GM18909 (cell line): ENCODE measurements around the gene EFCAB8.
"Not testable (repeated sequence)": the region's sequence is repeated elsewhere in the genome, so short reads cannot be mapped to it uniquely, and the experiment has no call there.

Source experiments
- ATAC-seq: cut with Tn5 transposase; IDR thresholded peaks from one replicate; pipeline ENCODE4 v1.9.1; 2021; ENCODE audit warnings: mild to moderate bottlenecking; ENCODE audit not compliant: unreplicated experiment, poor library complexity

The EFCAB8 gene

DNA sequence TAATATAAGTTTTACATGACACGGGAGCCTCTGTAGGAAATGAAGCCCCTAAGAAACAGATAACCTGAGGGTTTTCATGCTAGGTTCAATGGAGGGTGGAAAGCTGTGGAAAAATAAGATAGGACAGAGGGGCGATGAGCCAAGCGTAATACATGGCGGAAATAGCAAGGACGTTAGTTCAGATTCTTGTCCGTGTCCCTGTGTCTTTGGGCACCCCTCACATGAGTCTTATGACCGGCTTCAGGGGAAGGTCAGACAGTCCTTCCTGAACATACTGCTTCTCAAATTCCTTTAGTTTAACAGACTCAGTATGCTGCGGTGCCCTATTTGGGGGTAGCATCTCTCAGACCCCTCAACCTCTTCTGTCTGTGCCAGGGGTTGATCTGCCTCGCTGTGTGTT is 20.8 kb downstream of the EFCAB8 start:
- no peak for ATAC-seq

DNA sequence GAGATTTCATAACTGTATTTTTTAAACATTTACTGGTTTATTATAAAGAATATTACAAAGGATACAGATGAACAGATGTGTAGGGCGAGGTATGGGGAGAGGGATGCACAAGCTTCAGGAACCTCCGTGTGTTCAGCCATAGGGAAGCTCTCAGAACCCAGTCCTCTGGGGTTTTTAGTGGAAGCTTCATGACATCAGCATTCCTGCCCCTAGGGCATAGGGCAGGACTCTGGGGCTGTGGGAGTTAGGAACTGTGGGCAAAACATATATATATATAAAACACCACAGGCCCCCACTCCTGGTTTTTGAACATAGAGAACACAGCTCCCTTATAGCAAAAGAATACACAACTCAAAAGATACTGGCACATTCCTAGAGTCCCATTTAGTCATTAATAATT is 21.9 kb downstream of the EFCAB8 start:
- no peak for ATAC-seq

DNA sequence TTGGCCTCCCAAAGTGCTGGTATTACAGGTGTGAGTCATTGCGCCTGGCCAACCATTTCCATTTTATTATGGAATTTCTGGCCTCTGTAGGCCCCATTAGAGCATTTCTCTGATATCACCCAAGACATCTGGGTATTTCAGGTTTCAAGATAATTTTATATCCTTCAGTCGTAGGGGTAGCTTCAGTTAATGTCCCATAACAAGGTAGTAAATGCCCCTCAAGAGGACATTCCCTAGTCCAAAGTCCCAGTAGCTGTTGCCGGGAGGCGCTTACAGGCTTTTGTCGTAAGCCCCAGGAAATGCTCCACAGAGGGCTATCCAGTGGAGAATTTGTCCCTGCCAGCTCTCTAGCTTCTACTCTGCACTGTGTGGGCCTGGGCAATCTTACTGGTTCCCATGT is 24.4 kb downstream of the EFCAB8 start:
- no peak for ATAC-seq

DNA sequence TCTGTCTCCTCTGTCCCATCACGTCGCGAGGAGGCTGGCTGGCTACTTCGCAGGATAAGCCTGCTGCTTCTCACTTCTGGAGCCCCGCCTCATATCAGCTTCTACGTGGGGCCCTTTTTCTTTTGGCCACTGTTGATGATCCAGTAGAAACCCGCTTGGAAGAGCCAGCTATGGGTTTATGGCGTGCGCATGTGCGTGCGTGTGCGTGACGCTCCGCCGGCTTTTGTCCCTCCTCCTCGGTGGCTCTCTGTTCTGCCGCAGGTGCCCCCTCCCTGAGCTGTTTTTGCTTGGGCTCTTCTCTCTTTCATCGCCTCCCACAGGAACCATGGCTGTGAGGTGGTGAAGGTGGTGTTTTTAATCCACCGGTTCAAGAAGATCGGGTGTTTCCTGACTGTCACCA is 26.5 kb downstream of the EFCAB8 start:
- ATAC-seq: no peak

DNA sequence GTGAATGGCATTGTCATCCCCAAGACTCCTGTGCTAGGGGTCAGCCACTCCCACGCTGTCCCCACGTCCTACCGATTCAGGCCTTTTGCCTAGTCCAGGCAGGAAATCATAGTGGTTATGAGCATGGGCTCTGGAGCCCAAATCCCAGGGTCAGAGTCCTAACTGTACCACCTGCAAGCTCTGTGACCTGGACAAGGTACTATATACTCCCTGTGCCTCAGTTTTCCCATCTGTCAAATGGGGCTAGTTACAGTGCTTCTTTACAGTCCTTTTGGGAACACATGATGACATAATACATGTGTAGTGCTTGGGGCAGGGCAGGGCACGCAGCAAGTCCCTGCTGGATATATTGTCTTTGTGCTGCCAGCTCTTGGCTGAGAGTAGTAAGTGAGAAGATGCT is 27.2 kb downstream of the EFCAB8 start:
- ATAC-seq: no peak

DNA sequence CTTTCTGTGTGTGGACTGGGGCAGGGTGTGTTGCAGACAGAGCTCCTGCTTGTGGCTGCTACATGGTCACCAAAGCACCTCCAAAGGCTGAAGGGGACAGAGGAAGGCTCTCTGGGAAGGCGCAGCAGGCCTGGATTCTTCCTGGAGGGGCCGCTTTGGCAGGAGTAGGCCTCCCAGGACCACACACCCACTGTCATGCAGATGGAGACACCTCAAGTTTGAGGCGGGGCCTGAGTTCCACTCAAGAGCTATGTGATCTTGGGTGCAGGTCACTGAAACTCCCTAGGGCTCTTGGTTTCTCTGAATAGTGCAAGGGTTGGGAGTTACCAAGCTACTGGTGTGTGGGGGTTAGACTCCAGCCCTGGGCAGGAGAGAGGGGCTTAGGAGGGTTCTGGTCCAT is 27.9 kb downstream of the EFCAB8 start:
- ATAC-seq: no peak

DNA sequence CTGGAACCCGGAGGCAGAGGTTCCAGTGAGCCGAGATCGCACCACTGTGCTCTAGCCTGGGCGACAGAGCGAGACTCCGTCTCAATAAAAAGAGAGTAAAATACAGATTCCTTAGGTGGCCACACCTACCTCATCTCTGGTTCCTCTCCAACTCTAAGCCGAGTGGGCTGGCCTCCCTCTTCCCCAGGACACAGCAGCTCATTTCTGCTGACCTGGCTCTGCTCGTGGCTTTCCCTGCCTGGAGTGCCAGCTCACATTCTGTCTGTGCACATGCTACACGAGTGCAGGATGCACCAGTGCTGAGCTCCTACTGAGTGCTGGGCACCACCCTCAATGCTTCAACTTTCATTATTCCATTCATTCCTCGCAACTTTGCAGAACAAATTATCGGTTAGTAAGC is 28.8 kb downstream of the EFCAB8 start:
- no peak for ATAC-seq

DNA sequence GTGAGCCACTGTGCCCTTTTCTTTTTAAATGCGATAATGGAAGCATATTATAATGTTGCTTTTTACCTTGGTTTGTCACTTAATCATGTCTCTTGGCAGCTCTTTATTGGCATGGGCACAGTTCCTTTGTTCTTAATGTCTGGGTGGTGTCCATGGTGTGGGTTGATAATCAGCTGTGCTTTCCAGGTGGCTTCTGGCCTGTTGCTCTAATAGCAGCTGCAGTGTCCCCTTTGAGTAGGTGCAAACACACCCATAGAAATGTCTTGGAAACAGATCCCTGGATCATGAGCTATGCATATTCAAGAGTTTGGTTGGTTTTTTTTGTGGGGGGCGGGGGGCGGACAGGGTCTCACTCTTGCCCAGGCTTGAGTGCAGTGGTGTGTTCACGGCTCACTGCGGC is 29.9 kb downstream of the EFCAB8 start:
- no peak for ATAC-seq

DNA sequence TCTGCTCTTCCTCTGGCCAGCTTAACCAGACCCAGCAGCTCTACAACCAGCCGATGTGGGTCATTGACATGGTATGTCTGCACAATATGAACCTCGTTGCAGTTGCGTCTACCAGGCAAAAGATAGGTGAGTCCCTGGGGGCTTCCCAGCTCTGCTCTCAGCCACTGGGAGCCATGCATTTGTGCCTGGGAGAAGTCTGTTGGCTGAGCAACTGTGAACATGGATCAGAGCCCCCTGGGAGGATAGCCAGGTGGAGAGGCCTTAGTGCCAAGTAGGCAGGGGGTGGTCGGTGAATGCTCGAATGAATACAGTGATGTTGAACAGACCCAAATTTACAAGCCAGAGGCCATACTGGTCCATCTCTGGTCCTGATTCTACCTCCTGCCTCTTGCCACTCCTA is 30.6 kb downstream of the EFCAB8 start:
- ATAC-seq: no peak

DNA sequence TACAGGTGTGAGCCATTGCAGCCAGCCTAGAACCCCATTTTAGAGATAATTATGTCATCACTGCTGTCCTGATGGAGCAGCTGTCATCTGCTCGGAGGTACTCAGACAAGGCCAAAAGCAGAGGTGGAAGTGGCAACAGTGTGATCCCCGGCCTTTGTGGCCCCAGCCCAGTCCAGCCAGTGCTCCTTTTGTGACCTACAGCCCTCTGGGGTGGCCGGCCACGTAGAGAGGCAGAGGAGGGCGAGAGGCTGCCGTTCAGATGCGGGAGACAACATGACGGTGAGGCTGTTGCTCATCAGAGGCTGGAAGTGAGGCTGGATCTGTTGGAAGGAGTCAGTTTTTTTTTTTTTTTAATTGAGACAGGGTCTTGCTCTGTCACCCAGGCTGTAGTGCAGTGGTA is 32.8 kb downstream of the EFCAB8 start:
- ATAC-seq: no peak

DNA sequence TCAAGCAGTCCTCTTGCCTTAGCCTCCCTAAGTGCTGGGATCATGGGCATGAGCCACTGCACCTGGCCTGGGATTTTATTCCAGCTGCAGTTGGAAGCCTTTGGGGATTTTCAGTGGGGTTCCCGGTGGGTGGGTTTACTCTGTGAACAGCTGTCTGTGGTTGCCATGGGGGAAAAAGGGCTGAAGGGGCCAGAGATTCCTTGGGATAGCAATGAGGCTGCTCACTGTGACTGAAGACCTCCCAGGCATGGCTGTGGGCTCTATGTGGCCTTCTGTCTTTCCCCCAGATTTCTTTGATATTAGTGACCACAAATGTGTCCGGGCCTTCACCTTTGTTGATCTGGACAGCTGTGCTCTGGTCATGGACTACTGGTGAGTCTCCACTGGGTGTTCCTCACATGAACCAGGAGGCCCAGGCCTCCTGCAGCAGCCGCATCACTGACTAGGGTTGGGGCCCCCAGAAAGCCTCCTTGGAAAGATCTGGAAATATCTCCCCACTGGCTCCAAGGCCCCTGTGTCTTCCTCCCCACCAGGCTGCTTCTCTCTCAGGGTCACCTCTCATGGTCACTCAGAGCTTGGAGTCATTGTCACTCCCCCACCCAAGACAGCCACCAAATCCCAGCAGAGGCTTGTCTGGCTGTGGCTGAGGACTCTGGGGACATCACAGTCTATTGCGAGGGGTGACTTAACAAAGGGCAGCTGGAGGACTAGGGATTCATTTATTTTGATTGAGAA is 33.4 kb downstream of the EFCAB8 start:
- no peak for ATAC-seq

DNA sequence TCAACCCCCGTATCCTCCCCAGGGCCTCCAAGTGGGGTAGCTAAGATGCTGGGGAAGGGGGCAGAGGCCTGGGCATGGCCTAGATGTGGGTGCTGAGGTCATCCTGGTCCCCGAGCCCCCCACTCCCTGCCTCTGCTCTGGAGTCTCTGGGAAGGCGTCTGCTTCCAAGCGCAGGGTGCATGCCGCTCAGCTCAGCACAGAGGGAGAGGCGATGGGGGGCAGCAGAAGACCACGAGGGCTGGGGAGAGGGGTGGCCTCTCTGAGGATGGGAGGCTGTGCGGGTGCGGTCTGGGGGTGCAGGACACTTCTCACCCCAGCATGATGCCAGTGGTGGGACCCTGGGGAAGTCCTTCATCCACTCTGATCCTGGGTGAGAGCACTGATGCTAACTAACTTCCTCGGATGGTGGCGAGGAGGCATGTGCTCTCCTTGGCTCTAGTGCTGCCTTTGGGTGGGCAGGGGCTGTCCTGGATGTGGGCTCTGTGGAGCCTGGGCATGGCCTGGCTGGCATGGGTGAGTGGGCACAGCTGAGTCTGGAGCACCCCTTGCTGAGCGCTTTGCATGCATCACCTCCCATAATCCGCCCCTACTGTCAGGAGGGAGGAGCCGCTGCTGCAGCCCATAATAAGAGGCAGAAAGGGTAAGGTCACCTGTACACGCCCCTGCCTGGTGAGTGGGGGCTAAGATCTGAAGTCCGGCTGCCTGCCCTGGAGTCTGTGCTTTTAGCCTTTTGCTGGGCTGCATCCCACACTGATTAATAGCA is 34.7 kb downstream of the EFCAB8 start:
- ATAC-seq: no peak

DNA sequence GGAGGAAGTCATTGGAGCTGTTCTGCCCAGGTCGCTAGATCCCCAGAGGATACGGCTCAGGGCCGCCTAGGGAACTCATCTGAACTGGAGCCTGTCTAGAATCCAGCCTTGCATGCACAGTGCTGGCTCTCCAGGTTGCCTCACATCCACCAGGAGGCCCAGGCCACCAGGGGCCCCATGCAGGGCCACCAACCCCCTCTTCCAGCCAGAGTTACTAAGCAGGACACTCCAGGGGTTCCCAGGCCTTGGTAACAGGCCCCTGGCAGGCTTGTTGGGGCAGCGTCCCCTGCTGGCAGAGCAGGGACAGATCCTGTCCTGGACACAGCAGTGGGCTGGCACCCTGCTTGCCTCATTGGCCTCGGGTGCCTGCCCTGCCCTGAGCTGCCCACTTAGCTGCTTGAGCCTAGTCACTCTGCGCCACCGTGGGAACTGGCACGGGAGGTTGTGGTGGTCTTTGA is 35.3 kb downstream of the EFCAB8 start:
- no peak for ATAC-seq

DNA sequence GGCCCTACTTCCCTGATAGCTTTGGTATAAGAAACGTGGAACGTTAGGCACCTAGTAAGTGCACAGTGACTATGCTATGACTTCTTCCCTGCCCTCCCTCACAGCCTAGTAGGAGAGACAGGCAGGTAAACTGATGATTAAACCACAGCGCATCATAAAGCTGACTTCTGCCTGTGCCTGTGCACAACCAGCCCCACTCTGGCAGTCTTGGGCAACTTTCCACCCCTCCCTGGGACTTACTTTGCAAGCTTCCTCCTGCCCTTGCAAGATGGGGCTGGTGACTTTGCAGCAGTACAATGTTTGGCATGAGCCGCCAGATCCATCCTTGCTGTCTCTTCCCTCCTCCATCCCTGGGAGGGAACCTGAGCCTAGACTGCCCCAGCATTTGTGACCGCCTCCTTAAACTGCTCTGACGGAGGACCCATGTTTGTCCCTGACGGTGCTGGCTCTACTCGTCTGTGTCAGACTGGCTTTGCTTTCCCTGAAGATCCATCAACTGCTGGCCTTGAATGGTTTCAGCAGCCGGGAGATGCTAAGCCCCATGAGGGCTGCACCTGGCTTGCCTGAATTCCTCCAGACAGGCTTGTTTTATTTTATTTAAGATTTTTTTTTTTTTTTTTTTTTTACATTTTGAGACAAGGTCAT is 36.1 kb downstream of the EFCAB8 start:
- ATAC-seq: no peak

DNA sequence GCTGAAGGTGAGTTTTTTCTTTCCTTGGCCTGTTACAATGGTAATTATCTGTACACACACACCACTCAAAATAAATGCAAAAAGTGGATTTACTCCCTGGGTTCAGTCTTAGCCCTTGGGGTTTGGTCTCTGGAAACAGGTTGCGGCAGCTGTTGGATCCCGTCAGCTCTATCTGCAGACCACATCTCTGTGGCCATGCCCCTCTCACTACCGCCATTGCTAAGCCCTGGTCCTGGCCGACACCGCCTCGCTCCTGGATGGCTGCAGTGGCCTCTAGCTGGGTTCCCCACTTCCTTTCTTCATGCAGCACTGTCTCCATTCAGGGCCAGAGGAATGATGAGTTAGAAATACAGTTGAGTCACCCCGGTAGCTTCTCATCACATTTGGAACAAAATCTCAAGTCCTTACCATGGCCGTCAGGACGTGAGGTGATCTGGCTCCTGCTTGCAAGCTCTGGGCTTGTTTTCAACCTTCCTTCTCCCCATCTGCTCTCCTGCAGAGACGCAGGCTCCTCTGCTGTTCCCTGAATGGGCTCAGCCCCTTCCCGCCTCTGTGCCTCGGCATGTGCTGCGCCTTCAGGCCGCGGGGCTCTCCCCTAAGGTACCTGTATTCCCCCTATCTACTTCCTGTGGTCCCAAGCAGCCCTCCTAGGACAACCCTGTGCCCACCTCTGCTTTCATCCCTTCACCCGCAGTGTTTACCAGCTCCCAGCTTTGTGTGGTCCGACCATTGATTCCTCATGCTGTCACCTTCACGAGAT is 38.0 kb downstream of the EFCAB8 start:
- no peak for ATAC-seq

DNA sequence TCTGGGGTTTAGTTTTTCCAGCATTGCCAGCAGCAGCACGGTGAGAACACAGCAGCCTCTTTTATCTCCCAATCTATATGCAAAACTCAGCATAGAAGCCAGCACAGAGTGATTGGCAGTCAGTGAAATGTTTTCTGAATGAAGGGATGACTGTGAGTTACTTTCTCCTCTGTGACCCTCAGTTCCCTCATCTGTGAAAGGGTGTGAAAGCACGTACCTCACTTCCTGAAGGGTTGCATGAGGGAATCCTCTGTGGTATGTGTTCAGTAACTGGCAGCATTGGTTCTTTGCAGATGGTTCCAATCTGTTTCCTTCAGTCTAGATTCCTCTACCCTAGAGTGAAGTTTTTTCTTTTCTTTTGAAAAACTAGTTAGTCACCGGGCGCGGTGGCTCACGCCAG is 40.0 kb downstream of the EFCAB8 start:
- no peak for ATAC-seq

DNA sequence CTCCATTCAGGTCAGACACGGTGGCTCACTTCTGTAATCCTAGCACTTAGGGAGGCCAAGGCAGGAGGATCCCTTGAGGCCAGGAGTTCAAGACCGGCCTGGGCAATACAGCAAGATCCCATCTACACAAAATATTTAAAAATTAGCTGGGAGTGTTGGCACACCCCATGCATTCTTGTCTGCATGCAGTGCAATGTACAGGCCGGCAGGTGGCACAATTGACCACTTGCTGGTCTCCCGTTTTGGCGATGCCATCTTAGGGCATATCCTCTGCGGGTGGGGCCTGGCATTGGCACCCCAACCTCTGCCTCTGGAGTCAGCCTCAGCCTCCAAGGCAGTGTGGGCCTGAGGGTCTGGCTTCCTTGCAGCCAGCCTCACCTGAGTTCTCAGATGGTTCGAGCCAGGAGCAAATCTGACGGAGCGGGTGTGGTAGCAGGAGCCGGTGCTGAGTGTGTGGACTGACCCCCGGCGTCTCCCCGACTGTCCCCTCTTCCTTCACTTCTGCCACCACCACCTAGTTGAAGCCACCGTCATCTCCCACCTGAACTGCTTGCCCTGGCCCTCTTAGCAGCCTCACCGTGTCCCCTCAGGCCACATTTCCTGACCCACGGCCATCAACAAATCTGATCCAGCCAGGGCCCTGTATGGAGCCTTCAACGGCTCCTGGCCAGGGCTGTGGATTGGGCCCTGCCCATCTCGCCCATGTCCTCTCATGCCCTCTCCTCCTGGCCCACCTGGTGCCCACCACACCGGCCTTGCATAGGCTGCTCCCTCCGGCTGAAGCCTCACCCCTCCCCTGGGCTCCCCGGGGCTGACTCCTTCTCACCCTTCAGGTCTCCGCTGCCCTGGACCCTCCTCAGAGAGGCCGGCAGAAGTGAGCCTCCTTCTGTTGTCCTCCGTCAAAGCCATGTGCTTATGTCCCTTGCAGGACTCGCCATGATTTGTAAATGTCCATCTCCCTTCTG is 44.0 kb downstream of the EFCAB8 start:
- no peak for ATAC-seq

DNA sequence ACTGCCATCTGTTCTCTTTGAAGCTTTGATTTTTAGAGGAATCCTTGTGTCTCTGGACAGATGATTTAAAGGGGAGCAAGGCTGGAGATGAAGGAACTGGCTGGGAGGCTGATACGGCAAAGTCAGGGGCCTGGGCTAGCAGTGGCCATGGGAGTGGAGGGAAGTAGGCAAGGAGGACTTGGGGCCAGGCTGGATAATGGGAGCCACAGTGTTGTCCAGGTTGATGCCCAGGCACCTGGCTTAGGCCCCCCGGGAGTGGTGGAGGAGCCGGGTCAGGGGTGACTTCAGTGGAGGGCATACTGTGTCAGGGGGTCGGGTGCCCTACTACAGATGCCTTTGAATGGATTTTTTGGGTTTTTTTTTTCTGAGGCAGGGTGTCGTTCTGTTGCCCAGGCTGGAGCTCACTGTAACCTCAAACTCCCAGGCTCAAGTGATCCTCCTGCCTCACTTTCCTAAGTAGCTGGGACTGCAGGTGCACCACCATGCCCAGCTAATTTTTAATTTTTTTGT is 45.0 kb downstream of the EFCAB8 start:
- no peak for ATAC-seq

DNA sequence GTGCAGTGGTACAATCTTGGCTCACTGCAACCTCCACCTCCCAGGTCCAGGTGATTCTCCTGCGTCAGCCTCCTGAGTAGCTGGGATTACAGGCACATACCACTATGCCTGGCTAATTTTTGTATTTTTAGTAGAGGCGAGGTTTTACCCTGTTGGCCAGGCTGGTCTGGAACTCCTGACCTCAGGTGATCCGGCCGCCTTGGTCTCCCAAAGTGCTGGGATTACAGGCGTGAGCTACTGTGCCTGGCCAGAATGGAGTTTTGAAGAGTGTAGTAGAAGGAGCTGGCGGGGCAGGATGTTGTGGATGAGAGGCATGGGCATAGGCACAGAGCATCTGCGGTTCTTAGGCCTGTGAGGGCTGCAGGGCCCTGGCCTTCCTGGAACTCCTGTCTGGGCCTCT is 46.0 kb downstream of the EFCAB8 start:
- not testable (repeated sequence) for ATAC-seq
